Mucosa of descending colon (tissue), 3 donors: Measurements from ENCODE around the gene TRPM1. TPM values are rescaled to one million over a fixed set of nuclear protein-coding genes. Genes with fewer than 3 reads are reported as not detected.
"Not testable (repeated sequence)": the region's sequence is repeated elsewhere in the genome, so short reads cannot be mapped to it uniquely, and the experiment has no call there.

Source experiments
- ATAC-seq: fragments of 200-7000 bp; cut with Tn5 transposase; one replicate; pipeline ENCODE4 v1.9.1; 2020; ENCODE audit warnings: mild to moderate bottlenecking, moderate library complexity
- DNase-seq, 3 donors: peaks; one replicate each; pipeline ENCODE4 v3.0.0-alpha.2; 2020
- H3K36me3 ChIP-seq: fragments of 200-600 bp; one replicate; pipeline ENCODE4 v1.8.0; 2021; ENCODE audit warnings: low read depth, mild to moderate bottlenecking
- H3K4me1 ChIP-seq: fragments of 200-600 bp; one replicate; pipeline ENCODE4 v1.8.0; 2021; ENCODE audit warnings: low read depth, mild to moderate bottlenecking
- H3K4me3 ChIP-seq: fragments of 200-600 bp; one replicate; pipeline ENCODE4 v1.8.0; 2021; ENCODE audit warnings: mild to moderate bottlenecking
- H3K9me3 ChIP-seq: fragments of 200-600 bp; one replicate; pipeline ENCODE4 v1.8.0; 2021; ENCODE audit warnings: mild to moderate bottlenecking
- intact Hi-C, 2 donors: fragments of 100-400 bp; cut with DNase I in 1 of 2; cut with micrococcal nuclease in 1 of 2; formaldehyde crosslinking; loops; one replicate each; pipeline versions ENCODE4 v1.11.0 to v1.11.1; 2022; cut with DNase I, micrococcal nuclease
- total RNA-seq, 3 donors: library from RNA; stranded (reverse); fragmentation: NEBNext Ultra II Directional in 2 of 3; extraction: Animal tissue kit (Norgen Biotek cat#: 25700) in 2 of 3; gene quantifications; one replicate each; pipeline versions ENCODE4 v1.2.1 to v1.2.4, GENCODE V29; 2021 to 2023
- TF ChIP-seq, protein P1 (sequence below): fragments of 200-600 bp; IDR thresholded peaks from one replicate; pipeline ENCODE4 v1.8.0; 2022; ENCODE audit warnings: antibody characterized with exemption, mild to moderate bottlenecking
- donor health status: DM: no; HTN: no; CAD: no; lungs with moderate emphysema.
- donor health status: DM: no; HTN: no; CAD: no.
- donor health status: DM: no; HTN: yes; CAD: no.

Gene TRPM1
- total RNA-seq, 3 donors from 2014 or later: not detected

DNA sequence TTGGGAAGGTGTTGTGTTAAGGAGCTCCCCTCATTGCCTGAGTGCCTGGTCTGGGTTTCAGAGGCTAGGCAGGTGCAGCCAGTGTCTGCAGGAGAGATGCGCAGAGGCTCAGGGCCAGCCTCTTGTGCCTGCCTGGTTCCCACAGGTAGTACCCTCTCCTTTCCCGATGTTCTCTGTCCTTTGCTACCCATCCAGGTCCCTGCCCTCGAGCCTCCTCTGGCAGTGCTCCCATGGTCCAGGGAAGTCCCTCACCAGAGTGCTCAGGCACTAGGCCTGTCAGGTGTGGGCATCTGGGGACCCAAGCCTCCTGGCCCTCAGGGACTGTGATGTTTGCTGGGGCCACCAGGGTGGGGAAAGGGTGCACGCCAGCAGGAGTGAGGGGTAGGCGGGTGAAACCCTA is 5.0 kb downstream of the TRPM1 start:
- TF ChIP-seq, protein P1, sequence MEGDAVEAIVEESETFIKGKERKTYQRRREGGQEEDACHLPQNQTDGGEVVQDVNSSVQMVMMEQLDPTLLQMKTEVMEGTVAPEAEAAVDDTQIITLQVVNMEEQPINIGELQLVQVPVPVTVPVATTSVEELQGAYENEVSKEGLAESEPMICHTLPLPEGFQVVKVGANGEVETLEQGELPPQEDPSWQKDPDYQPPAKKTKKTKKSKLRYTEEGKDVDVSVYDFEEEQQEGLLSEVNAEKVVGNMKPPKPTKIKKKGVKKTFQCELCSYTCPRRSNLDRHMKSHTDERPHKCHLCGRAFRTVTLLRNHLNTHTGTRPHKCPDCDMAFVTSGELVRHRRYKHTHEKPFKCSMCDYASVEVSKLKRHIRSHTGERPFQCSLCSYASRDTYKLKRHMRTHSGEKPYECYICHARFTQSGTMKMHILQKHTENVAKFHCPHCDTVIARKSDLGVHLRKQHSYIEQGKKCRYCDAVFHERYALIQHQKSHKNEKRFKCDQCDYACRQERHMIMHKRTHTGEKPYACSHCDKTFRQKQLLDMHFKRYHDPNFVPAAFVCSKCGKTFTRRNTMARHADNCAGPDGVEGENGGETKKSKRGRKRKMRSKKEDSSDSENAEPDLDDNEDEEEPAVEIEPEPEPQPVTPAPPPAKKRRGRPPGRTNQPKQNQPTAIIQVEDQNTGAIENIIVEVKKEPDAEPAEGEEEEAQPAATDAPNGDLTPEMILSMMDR: no peak
- H3K4me1 ChIP-seq: no peaks in the 10 kb centered on the region
- intact Hi-C loops: no loop called here
- H3K4me3 ChIP-seq: no peak overlapping the region
- H3K36me3 ChIP-seq: no peaks in the 10 kb centered on the region
- ATAC-seq (no peak), DNase-seq (no peak)
- H3K9me3 ChIP-seq: no peaks in the 10 kb centered on the region

DNA sequence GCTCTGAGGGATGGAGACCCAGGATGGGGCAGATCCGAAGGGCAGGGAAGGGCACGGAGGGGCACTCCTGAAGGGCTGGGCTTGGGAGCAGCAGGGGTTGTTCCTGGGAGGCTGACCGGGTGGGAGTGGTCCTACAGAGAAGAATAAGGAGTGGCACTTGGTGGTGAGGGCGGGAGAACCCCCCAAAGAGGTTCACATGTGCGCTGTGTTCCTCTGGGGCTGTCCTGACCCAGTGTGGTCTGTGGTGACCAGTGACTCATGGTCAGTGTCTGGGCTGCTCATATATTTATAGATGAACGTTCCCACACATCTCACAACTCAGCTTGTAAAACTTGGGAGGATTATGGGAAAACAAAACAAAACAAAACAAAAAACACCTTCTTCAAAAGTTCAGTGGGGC is 10.0 kb downstream of the TRPM1 start:
- TF ChIP-seq, protein P1: no peak
- ATAC-seq: no peak
- intact Hi-C loops: no loop called here
- Histone ChIP-seq H3K4me3 (no peak overlapping the region), H3K4me1 (no peaks in the 10 kb centered on the region), H3K36me3 (no peaks in the 10 kb centered on the region), H3K9me3 (no peaks in the 10 kb centered on the region)
- DNase-seq: no peak

DNA sequence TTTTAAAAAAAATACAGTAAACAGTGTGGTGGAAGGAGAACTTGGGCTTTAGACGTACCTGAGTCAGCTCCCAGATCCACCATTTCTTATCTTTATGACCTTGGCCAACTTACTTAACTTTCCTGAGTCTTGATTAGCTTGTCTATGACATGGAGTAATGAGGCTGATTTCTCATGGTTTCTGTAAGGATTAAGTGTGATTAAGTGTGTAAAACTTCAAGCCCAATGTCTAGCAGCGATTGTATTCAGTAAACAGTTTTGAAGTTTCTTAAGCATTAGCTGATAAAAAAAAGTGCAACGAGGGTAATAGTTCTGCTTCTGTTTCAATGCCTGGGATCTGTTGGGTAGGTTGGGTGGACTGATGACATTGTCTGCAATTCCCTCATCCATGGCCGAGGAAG is 10.8 kb downstream of the TRPM1 start:
- DNase-seq (no peak), ATAC-seq (no peak)
- intact Hi-C loops: no loop called here

DNA sequence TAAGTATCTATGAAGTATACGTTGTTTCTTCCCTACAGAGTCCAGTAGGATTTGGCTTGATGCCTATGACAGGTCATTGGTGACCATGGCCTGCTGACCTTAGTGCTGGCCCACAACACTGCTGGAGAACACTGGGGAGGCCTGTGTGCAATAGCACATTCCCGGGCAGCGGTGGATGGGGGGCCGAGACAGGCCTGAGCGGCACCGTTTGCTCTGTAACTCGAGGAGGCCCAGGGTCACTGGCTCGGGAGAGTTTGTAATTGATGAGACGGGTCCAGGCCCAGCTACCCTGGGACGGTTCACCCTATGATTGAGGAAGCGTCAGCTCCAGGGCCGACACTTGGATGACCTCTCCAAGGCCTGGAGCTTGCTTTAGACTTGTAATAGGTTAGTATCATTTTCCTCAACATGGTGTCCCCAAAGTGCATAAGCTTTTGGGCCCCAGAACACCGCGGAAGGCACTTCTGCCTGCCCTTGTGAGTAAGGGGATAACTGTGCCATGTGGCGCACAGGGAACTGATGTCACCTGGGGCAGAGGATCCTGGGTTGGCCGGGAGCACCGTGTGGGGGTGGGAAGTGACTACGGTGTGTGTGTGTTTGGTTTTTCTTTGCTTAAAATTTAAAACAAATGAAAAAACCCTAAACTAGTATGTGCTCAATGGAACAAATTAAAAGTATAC is 12.0 kb downstream of the TRPM1 start:
- Histone ChIP-seq H3K9me3 (no peaks in the 10 kb centered on the region), H3K4me3 (no peak overlapping the region), H3K36me3 (no peaks in the 10 kb centered on the region), H3K4me1 (no peaks in the 10 kb centered on the region)
- intact Hi-C loops: no loop called here
- ATAC-seq (no peak), DNase-seq (no peak)
- TF ChIP-seq, protein P1: no peak

More for the DNA sequence above, 10.8 kb downstream of the TRPM1 start:
- H3K9me3 ChIP-seq: no peaks in the 10 kb centered on the region
- TF ChIP-seq, protein P1: no peak
- H3K4me3 ChIP-seq: no peak overlapping the region
- no peaks in the 10 kb centered on the region for H3K4me1 ChIP-seq
- no peaks in the 10 kb centered on the region for H3K36me3 ChIP-seq

DNA sequence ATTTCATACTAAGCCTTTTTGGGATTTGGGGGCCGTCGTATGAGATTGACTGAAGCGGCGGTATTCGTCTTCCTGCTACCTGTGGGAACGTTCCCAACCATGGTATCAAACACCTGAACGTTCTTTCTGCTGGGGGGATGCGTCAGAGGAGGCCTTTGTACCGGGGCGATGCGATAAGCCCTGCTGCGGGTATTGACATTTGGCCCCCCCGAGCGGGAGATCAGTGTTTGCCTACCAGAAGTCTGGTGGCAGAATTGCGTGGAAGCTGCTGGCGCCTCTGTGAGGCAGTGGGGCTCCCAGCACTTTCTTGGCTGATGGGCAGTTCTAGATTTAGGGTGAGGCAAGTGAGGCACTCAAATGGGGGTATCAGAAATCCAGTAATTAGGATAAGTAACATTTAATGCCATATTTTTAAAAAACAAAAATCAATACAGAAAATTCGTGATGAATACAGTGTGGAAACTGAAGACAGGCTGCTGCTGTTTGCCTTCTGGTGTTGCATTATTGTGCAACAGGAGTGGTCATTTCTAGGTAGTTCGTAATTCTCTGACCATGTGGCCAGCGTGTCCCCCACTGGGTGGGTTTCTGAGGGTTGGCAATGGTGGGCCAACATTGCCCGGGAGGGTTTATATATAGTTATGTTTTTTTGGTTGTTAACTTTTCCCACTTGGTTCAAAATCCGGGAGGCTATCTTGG is 12.7 kb downstream of the TRPM1 start:
- intact Hi-C loops: no loop called here
- ATAC-seq (no peak), DNase-seq (no peak)
- Histone ChIP-seq H3K9me3 (no peaks in the 10 kb centered on the region), H3K4me3 (no peak overlapping the region), H3K36me3 (no peaks in the 10 kb centered on the region), H3K4me1 (peaks cover under 1% of the 10 kb centered on the region)
- TF ChIP-seq, protein P1: no peak

DNA sequence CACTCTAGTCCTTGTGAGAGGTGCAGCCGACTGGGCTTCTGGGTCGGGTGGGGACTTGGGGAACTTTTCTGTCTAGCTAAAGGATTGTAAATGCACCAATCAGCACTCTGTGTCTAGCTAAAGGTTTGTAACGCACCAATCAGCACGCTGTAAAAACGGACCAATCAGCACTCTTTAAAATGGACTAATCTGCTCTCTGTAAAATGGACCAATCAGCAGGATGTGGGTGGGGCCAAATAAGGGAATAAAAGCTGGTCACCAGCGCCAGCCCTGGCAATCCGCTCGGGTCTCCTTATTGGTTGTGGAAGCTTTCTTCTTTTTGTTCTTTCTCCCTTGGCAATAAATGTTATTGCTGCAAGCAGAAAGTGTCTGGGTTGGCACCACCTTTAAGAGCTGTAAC is 13.5 kb downstream of the TRPM1 start:
- ATAC-seq, H3K9me3 ChIP-seq, DNase-seq, H3K4me3 ChIP-seq, H3K4me1 ChIP-seq, intact Hi-C loops, H3K36me3 ChIP-seq: not testable (repeated sequence)
